Esophagus squamous epithelium (tissue), 4 donors: ENCODE data around the gene MRPL40.

Source experiments
- POLR2A ChIP-seq, 4 donors: fragments of 450-650 bp; IDR thresholded peaks; one replicate each; pipeline ENCODE4 v1.6.1; 2017; ENCODE audit warnings: antibody characterized with exemption in 4 of 4, mild to moderate bottlenecking in 4 of 4, moderate library complexity in 3 of 4
- TF ChIP-seq, protein P1 (sequence below), 6 experiments: fragments of 450-650 bp in 4 of 6; fragments of 200-600 bp in 2 of 6; sonication (generic) in 2 of 6; IDR thresholded peaks; one replicate each; pipeline ENCODE4 v1.5.1; 2016 to 2019; ENCODE audit warnings: antibody characterized with exemption in 6 of 6, mild to moderate bottlenecking in 4 of 6, moderate library complexity in 4 of 6

DNA sequence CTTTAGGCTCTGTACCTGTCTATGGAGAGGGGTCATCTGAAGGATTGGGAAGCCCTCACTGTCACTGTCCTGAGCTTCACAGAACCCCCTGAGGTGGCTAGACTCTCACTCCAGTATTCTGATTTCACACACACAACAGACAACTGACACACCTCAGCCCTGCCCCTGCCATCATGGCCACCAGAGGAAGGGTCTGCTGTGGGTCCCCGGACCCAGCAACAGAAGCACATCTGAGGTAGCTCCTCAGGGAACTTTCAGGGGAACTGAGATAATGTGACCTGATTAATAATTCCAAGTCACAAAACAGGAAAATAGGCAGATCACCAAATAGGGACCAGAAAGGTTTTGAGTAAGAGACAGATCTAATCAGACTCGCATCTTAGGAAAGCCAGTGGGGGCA is 22.7 kb downstream of the MRPL40 start:
- TF ChIP-seq, protein P1, sequence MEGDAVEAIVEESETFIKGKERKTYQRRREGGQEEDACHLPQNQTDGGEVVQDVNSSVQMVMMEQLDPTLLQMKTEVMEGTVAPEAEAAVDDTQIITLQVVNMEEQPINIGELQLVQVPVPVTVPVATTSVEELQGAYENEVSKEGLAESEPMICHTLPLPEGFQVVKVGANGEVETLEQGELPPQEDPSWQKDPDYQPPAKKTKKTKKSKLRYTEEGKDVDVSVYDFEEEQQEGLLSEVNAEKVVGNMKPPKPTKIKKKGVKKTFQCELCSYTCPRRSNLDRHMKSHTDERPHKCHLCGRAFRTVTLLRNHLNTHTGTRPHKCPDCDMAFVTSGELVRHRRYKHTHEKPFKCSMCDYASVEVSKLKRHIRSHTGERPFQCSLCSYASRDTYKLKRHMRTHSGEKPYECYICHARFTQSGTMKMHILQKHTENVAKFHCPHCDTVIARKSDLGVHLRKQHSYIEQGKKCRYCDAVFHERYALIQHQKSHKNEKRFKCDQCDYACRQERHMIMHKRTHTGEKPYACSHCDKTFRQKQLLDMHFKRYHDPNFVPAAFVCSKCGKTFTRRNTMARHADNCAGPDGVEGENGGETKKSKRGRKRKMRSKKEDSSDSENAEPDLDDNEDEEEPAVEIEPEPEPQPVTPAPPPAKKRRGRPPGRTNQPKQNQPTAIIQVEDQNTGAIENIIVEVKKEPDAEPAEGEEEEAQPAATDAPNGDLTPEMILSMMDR (IDR thresholded peaks at IDR 0.05), result no peak
- TF ChIP-seq POLR2A (IDR thresholded peaks at IDR 0.05), result no peak
